HG03045 (cell line): ENCODE measurements around the gene SIDT1.

Source experiments
- ATAC-seq: cut with Tn5 transposase; IDR thresholded peaks from one replicate; pipeline ENCODE4 v1.9.1; 2021; ENCODE audit warnings: mild to moderate bottlenecking, moderate library complexity; ENCODE audit not compliant: unreplicated experiment

The SIDT1 gene

DNA sequence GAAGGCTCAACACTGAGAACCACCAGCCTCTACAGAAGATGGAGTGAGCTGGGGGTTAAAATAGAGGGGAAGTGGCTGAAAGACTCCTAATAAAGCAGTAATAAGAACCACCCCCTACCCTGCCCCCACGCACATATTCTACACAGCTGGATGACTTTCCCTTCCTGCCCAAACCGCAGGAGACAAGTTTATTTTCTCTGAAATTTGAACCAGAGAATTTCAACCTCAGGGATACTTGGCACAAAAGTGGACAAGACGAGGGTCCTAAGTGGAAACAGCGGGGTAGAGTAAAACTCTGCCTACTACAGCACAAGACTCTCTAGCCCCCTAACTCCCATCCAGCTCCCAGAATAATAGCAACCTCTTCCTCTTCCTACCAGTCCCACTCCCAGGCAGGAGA lies 135.7 kb downstream of the SIDT1 start:
- no peak for ATAC-seq

GRCh38 chr3:113673593-113673992 lies 141.2 kb downstream of the SIDT1 start:
- ATAC-seq, result no peak

DNA sequence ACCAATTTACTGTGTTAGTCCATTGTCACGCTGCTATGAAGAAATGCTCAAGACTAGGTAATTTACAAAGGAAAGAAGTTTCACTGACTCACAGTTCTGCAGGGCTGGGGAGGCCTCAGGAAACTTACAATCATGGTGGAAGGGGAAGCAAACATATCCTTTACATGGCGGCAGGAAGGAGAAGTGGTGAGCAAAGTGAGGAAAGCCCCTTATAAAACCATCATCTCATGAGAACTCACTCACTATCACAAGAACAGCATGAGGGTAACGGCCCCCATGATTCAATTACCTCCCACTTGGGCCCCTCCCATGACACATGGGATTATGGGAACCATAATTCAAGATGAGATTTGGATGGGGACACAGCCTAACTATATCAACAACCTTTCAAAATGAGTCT lies 143.9 kb downstream of the SIDT1 start:
- ATAC-seq, result no peak

DNA sequence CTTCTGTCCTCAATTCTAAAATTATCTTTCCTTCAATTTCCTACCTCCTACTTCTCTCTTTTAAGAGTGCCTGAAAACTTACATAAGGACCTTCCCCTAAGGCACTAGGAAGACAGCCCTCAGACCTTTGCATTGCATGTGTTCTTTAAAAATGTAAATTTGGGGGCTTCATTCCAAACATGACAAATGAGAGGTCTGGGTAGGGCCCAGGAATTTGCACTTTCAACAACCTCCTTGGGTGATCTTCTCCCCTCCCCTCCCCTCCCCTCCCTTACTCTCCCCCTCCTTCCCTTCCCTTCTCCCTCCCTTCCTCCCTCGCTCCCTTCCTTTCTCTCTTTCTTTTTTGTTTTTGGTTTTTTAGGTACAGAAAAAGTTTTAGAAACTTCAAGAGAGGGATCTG lies 145.4 kb downstream of the SIDT1 start:
- ATAC-seq, result no peak

DNA sequence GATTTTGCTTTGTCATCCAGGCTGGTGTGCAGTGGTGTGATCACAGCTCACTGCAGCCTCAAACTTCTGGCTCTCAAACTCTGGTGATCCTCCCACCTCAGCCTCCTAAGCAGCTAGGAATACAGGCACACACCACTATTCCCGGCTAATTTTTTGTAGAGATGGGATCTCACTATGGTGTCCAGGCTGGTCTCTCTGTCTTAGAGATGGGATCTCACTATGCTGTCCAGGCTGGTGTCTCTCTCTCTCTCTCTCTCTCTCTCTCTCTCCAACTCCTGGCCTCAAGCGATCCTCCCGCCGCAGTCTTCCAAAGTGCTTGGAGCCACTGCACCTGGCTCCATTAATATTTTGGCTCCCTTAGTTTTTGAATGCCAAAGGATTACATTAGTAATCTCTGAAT lies 146.4 kb downstream of the SIDT1 start:
- ATAC-seq, result no peak
